GM12892 (cell line): Measurements from ENCODE around the gene KDM4D.

ENCODE experiments used
- DNase-seq: peaks from one replicate; pipeline ENCODE4 v3.0.0; 2011; ENCODE audit not compliant: insufficient read length
- FAIRE-seq: peaks from 2 replicates; lab custom pipeline; 2011; peaks lifted over from hg19 to GRCh38; lab: Jason Lieb, UNC
- POLR2A ChIP-seq: IDR thresholded peaks from 2 replicates; pipeline ENCODE4 v1.6.1; 2011; ENCODE audit warnings: low read depth, low read length, control low read depth
- POLR2AphosphoS5 ChIP-seq: IDR thresholded peaks from 2 replicates; pipeline ENCODE4 v1.6.1; 2011; ENCODE audit warnings: low read depth, low read length, control low read depth
- TAF1 ChIP-seq: IDR thresholded peaks from 2 replicates; pipeline ENCODE4 v1.6.1; 2011; ENCODE audit warnings: low read depth, mild to moderate bottlenecking, control low read depth, low read length, borderline replicate concordance

Gene KDM4D

GRCh38 chr11:95044010-95044409, 70.5 kb downstream of the KDM4D start:
- TF ChIP-seq POLR2A = no peak
- TF ChIP-seq POLR2AphosphoS5 = no peak
- TF ChIP-seq TAF1 = no peak
- DNase-seq = no peak
- FAIRE-seq = no peak

- DNase-seq (no peak), FAIRE-seq (no peak)
- TF ChIP-seq POLR2A (no peak), TAF1 (no peak), POLR2AphosphoS5 (no peak)
Observed at GRCh38 chr11:95045812-95046211, 72.3 kb downstream of the KDM4D start.
